Activated CD8-positive, alpha-beta memory T cell treated with anti-CD3 and anti-CD28 coated beads, Interleukin-2, amount 10 ng/mL, durations not matched to agents 7 days and 5 days (primary cell): Measurements from ENCODE around the gene CHST13. TPM values are rescaled to one million over a fixed set of nuclear protein-coding genes. Genes with fewer than 3 reads are reported as not detected.
"Not testable (repeated sequence)": the region's sequence is repeated elsewhere in the genome, so short reads cannot be mapped to it uniquely, and the experiment has no call there.

Source experiments
- ATAC-seq: fragments of 150-1000 bp; cut with Tn5 transposase; one replicate; pipeline ENCODE4 v1.10.0; 2021; ENCODE audit warnings: moderate library complexity
- CTCF ChIA-PET: fragments of 350-600 bp; sonication (Branson Sonifier 250); formaldehyde crosslinking; loops from one replicate; lab custom pipeline; 2021; ENCODE audit warnings: antibody characterized with exemption; lab: Charles Lee
- DNase-seq: peaks from one replicate; pipeline ENCODE4 v3.0.0-alpha.2; 2020
- H3K27ac Mint-ChIP-seq: one replicate; pipeline ENCODE4 v1.8.0; 2021; ENCODE audit warnings: mild to moderate bottlenecking, mixed read lengths
- H3K27me3 Mint-ChIP-seq: one replicate; pipeline ENCODE4 v1.8.0; 2021; ENCODE audit warnings: mixed read lengths
- H3K36me3 Mint-ChIP-seq: one replicate; pipeline ENCODE4 v1.8.0; 2021; ENCODE audit warnings: mild to moderate bottlenecking, mixed read lengths
- H3K4me1 Mint-ChIP-seq: one replicate; pipeline ENCODE4 v1.8.0; 2021; ENCODE audit warnings: mixed read lengths
- H3K4me3 Mint-ChIP-seq: one replicate; pipeline ENCODE4 v1.8.0; 2021; ENCODE audit warnings: mild to moderate bottlenecking, moderate library complexity, mixed read lengths
- H3K9me3 Mint-ChIP-seq: one replicate; pipeline ENCODE4 v1.8.0; 2022; ENCODE audit warnings: low read depth, mixed read lengths
- total RNA-seq, 2 experiments: library from RNA; stranded (reverse); gene quantifications; one replicate each; pipeline ENCODE4 v1.2.3, GENCODE V29; 2021

The CHST13 gene
- total RNA-seq, 2 experiments from 2014 or later = not detected

GRCh38 chr3:126527455-126528211 is 3.7 kb downstream of the CHST13 start:
- no peak for DNase-seq
- CTCF ChIA-PET = no interaction called here
- H3K36me3 Mint-ChIP-seq = no peaks in the 10 kb centered on the region
- H3K4me3 Mint-ChIP-seq = no peak overlapping the region
- ATAC-seq = no peak
- H3K4me1 Mint-ChIP-seq = no peaks in the 10 kb centered on the region
- H3K27ac Mint-ChIP-seq = no peak overlapping the region
- peaks cover 24% of the 10 kb centered on the region for H3K27me3 Mint-ChIP-seq
- no peaks in the 10 kb centered on the region for H3K9me3 Mint-ChIP-seq

- DNase-seq (no peak), ATAC-seq (no peak)
- Mint-ChIP-seq H3K4me3 (no peak overlapping the region), H3K9me3 (no peaks in the 10 kb centered on the region), H3K4me1 (no peaks in the 10 kb centered on the region), H3K27ac (no peak overlapping the region), H3K27me3 (peaks cover 20% of the 10 kb centered on the region), H3K36me3 (no peaks in the 10 kb centered on the region)
- CTCF ChIA-PET = no interaction called here
These were observed 4.5 kb downstream of the CHST13 start for GRCh38 chr3:126528419-126528799.

- Mint-ChIP-seq H3K27ac (no peak overlapping the region), H3K27me3 (peaks cover 22% of the 10 kb centered on the region), H3K4me3 (no peak overlapping the region), H3K4me1 (no peaks in the 10 kb centered on the region), H3K9me3 (no peaks in the 10 kb centered on the region), H3K36me3 (no peaks in the 10 kb centered on the region)
- DNase-seq (no peak), ATAC-seq (no peak)
- CTCF ChIA-PET = no interaction called here
These were observed 5.0 kb downstream of the CHST13 start for GRCh38 chr3:126528800-126529541.

GRCh38 chr3:126529585-126530170 is 5.7 kb downstream of the CHST13 start:
- CTCF ChIA-PET = no interaction called here
- no peak for DNase-seq
- ATAC-seq = no peak
- Mint-ChIP-seq H3K27ac (no peak overlapping the region), H3K4me3 (no peak overlapping the region), H3K27me3 (peaks cover 19% of the 10 kb centered on the region), H3K9me3 (no peaks in the 10 kb centered on the region), H3K36me3 (no peaks in the 10 kb centered on the region), H3K4me1 (no peaks in the 10 kb centered on the region)

GRCh38 chr3:126530171-126531050 is 6.5 kb downstream of the CHST13 start:
- H3K9me3 Mint-ChIP-seq = no peaks in the 10 kb centered on the region
- no peaks in the 10 kb centered on the region for H3K36me3 Mint-ChIP-seq
- H3K27me3 Mint-ChIP-seq = peaks cover 14% of the 10 kb centered on the region
- H3K27ac Mint-ChIP-seq = no peak overlapping the region
- DNase-seq = no peak
- ATAC-seq = no peak
- CTCF ChIA-PET = no interaction called here
- no peaks in the 10 kb centered on the region for H3K4me1 Mint-ChIP-seq
- no peak overlapping the region for H3K4me3 Mint-ChIP-seq

- CTCF ChIA-PET = no interaction called here
- no peak for DNase-seq
- no peaks in the 10 kb centered on the region for H3K9me3 Mint-ChIP-seq
- H3K36me3 Mint-ChIP-seq = no peaks in the 10 kb centered on the region
- H3K27me3 Mint-ChIP-seq = peaks cover 14% of the 10 kb centered on the region
- H3K4me1 Mint-ChIP-seq = no peaks in the 10 kb centered on the region
- no peak overlapping the region for H3K27ac Mint-ChIP-seq
- H3K4me3 Mint-ChIP-seq = no peak overlapping the region
- ATAC-seq = no peak
These were observed 7.0 kb downstream of the CHST13 start for GRCh38 chr3:126531051-126531330.

- ATAC-seq = no peak
- Mint-ChIP-seq H3K36me3 (no peaks in the 10 kb centered on the region), H3K9me3 (no peaks in the 10 kb centered on the region), H3K4me1 (no peaks in the 10 kb centered on the region), H3K4me3 (no peak overlapping the region), H3K27ac (no peak overlapping the region), H3K27me3 (peaks cover 14% of the 10 kb centered on the region)
- CTCF ChIA-PET = interaction anchor here (1.0 kb wide), 1 partner anchor 11 kb away, joined by 5 read pairs; no protein-coding TSS in a partner anchor
- no peak for DNase-seq
These were observed 9.6 kb downstream of the CHST13 start for GRCh38 chr3:126533506-126533905.

GRCh38 chr3:126534716-126535115 is 10.8 kb downstream of the CHST13 start:
- DNase-seq, CTCF ChIA-PET, H3K36me3 Mint-ChIP-seq: not testable (repeated sequence)

GRCh38 chr3:126535636-126536035 is 11.7 kb downstream of the CHST13 start:
- H3K4me3 Mint-ChIP-seq = no peak overlapping the region
- no peak overlapping the region for H3K27ac Mint-ChIP-seq
- H3K36me3 Mint-ChIP-seq = no peaks in the 10 kb centered on the region
- peaks cover 2% of the 10 kb centered on the region for H3K4me1 Mint-ChIP-seq
- CTCF ChIA-PET = no interaction called here
- no peak for DNase-seq
- H3K9me3 Mint-ChIP-seq = peaks cover 3% of the 10 kb centered on the region
- ATAC-seq = no peak
- H3K27me3 Mint-ChIP-seq = peaks cover 14% of the 10 kb centered on the region

More at GRCh38 chr3:126534716-126535115, 10.8 kb downstream of the CHST13 start:
- H3K27ac Mint-ChIP-seq, H3K4me1 Mint-ChIP-seq, ATAC-seq, H3K4me3 Mint-ChIP-seq, H3K9me3 Mint-ChIP-seq: not testable (repeated sequence)
- H3K27me3 Mint-ChIP-seq = peaks cover 14% of the 10 kb centered on the region

GRCh38 chr3:126536126-126536525 is 12.2 kb downstream of the CHST13 start:
- no peak for DNase-seq
- Mint-ChIP-seq H3K4me3 (no peak overlapping the region), H3K4me1 (peaks cover 6% of the 10 kb centered on the region), H3K27me3 (peaks cover 17% of the 10 kb centered on the region), H3K27ac (no peak overlapping the region), H3K36me3 (no peaks in the 10 kb centered on the region), H3K9me3 (peaks cover 3% of the 10 kb centered on the region)
- ATAC-seq = no peak
- CTCF ChIA-PET = no interaction called here

- Mint-ChIP-seq H3K9me3 (peaks cover 3% of the 10 kb centered on the region), H3K4me3 (no peak overlapping the region), H3K4me1 (peaks cover 6% of the 10 kb centered on the region), H3K27ac (no peak overlapping the region), H3K36me3 (no peaks in the 10 kb centered on the region), H3K27me3 (peaks cover 16% of the 10 kb centered on the region)
- DNase-seq (no peak), ATAC-seq (no peak)
- CTCF ChIA-PET = no interaction called here
These were observed 13.3 kb downstream of the CHST13 start for GRCh38 chr3:126537116-126537729.

- H3K27ac Mint-ChIP-seq = no peak overlapping the region
- no peaks in the 10 kb centered on the region for H3K36me3 Mint-ChIP-seq
- DNase-seq (no peak), ATAC-seq (no peak)
- peaks cover 6% of the 10 kb centered on the region for H3K4me1 Mint-ChIP-seq
- no peak overlapping the region for H3K4me3 Mint-ChIP-seq
- peaks cover 3% of the 10 kb centered on the region for H3K9me3 Mint-ChIP-seq
- CTCF ChIA-PET = no interaction called here
- H3K27me3 Mint-ChIP-seq = peaks cover 11% of the 10 kb centered on the region
These were observed 13.9 kb downstream of the CHST13 start for GRCh38 chr3:126537730-126538281.

GRCh38 chr3:126538316-126538715 is 14.4 kb downstream of the CHST13 start:
- Mint-ChIP-seq H3K36me3 (no peaks in the 10 kb centered on the region), H3K4me1 (peaks cover 6% of the 10 kb centered on the region), H3K9me3 (peaks cover 3% of the 10 kb centered on the region), H3K4me3 (no peak overlapping the region), H3K27me3 (peaks cover 10% of the 10 kb centered on the region), H3K27ac (no peak overlapping the region)
- no peak for ATAC-seq
- no peak for DNase-seq
- CTCF ChIA-PET = no interaction called here
